Measurements from ENCODE around the gene SUSD5. TPM values are rescaled to one million over a fixed set of nuclear protein-coding genes. Genes with fewer than 3 reads are reported as not detected.

SUSD5 gene
- polyA plus RNA-seq, 1 of the 3 experiments (the other 2 are of a cell fraction) = 1.2 TPM

- Histone ChIP-seq H3K27ac (ENCODE audit: low read depth in 2 of 2, low read length in 1 of 2) (no peak overlapping the region), H3K9me2 (no peaks in the 10 kb centered on the region), H4K20me1 (ENCODE audit: insufficient read depth) (no peaks in the 10 kb centered on the region), H3K36me3 (replicated peaks in 1 of 2; ENCODE audit: control insufficient read depth in 1 of 2, insufficient read depth in 2 of 2, low read length in 1 of 2) (no peaks in the 10 kb centered on the region), H3K4me2 (no peak overlapping the region), H3K4me3 (ENCODE audit: low read depth in 2 of 2, low read length in 1 of 2) (no peak overlapping the region), H3K79me2 (ENCODE audit: insufficient read depth) (no peaks in the 10 kb centered on the region), H3F3A (replicated peaks; ENCODE audit: insufficient read depth) (no peaks in the 10 kb centered on the region), H3K4me1 (ENCODE audit: control insufficient read depth in 1 of 2, insufficient read depth in 2 of 2, low read depth in 1 of 2, low read length in 1 of 2) (no peaks in the 10 kb centered on the region), H3K27me3 (ENCODE audit: insufficient read depth) (no peaks in the 10 kb centered on the region), H3K9ac (no peak overlapping the region), H2AFZ (ENCODE audit: low read depth) (no peak overlapping the region), H3K9me3 (no peaks in the 10 kb centered on the region)
- WGBS (ENCODE audit: low lambda C conversion rate) = 87% methylated on average over 13 of the region's 13 CpGs
- TF ChIP-seq FOSL2 (IDR thresholded peaks at IDR 0.05; ENCODE audit: borderline replicate concordance, low read depth) = peak; percentile 24; the same call in 1 of the 2 replicates
- no peak for TF ChIP-seq IRF3 (IDR thresholded peaks at IDR 0.05; ENCODE audit: low read depth, low read length)
- TF ChIP-seq REST (IDR thresholded peaks at IDR 0.05; ENCODE audit: low read depth, low read length) = no peak
- TF ChIP-seq PBX3 (IDR thresholded peaks at IDR 0.05) = no peak
- TF ChIP-seq YY1 (IDR thresholded peaks at IDR 0.05; ENCODE audit: low read depth) = no peak
- no peak for TF ChIP-seq NFIC (IDR thresholded peaks at IDR 0.05; ENCODE audit: borderline replicate concordance)
- TF ChIP-seq JUND (IDR thresholded peaks at IDR 0.05) = peak; percentile 15; the same call in 1 of the 2 replicates
- no peak for TF ChIP-seq FOXM1 (IDR thresholded peaks at IDR 0.05; ENCODE audit: low read depth)
- TF ChIP-seq TAF1 (IDR thresholded peaks at IDR 0.05; ENCODE audit: borderline replicate concordance, low read depth, low read length) = no peak
- ChIA-PET POLR2A (no interaction called here), CTCF (interaction anchor here (2.2 kb wide), 1 partner anchor 15 kb away, joined by 5 read pairs; no protein-coding TSS in a partner anchor)
- DNase-seq = no peak
Observed at GRCh38 chr3:33186524-33187367, 31.9 kb downstream of the SUSD5 start.

- H3K27me3 ChIP-seq (ENCODE audit: insufficient read depth) = no peaks in the 10 kb centered on the region
- H3K36me3 ChIP-seq (replicated peaks in 1 of 2; ENCODE audit: control insufficient read depth in 1 of 2, insufficient read depth in 2 of 2, low read length in 1 of 2) = no peaks in the 10 kb centered on the region
- H2AFZ ChIP-seq (ENCODE audit: low read depth) = no peak overlapping the region
- H3K9me3 ChIP-seq = 0 out of 2 replicates have a peak, but pooled peaks cover under 1% of the 10 kb centered on the region
- H3K9ac ChIP-seq = no peak overlapping the region
- no peaks in the 10 kb centered on the region for H3K9me2 ChIP-seq
- no peaks in the 10 kb centered on the region for H3F3A ChIP-seq (replicated peaks; ENCODE audit: insufficient read depth)
- H3K27ac ChIP-seq (ENCODE audit: low read depth in 2 of 2, low read length in 1 of 2) = no peak overlapping the region
- H4K20me1 ChIP-seq (ENCODE audit: insufficient read depth) = no peaks in the 10 kb centered on the region
- H3K4me3 ChIP-seq (ENCODE audit: low read depth in 2 of 2, low read length in 1 of 2) = no peak overlapping the region
- no peak overlapping the region for H3K4me2 ChIP-seq
- no peak for DNase-seq
- no peaks in the 10 kb centered on the region for H3K4me1 ChIP-seq (ENCODE audit: control insufficient read depth in 1 of 2, insufficient read depth in 2 of 2, low read depth in 1 of 2, low read length in 1 of 2)
- POLR2A ChIA-PET = no interaction called here
- H3K79me2 ChIP-seq (ENCODE audit: insufficient read depth) = no peaks in the 10 kb centered on the region
- CTCF ChIA-PET = no interaction called here
- WGBS (ENCODE audit: low lambda C conversion rate) = 55% methylated on average over 2 of the region's 2 CpGs
- no peak for TF ChIP-seq FOXM1 (IDR thresholded peaks at IDR 0.05; ENCODE audit: low read depth)
- no peak for TF ChIP-seq GATA2 (CRISPR knock-in tag; IDR thresholded peaks at IDR 0.05)
- no peak for TF ChIP-seq TAF1 (IDR thresholded peaks at IDR 0.05; ENCODE audit: borderline replicate concordance, low read depth, low read length)
- no peak for TF ChIP-seq REST (IDR thresholded peaks at IDR 0.05; ENCODE audit: low read depth, low read length)
- TF ChIP-seq SMC3 (IDR thresholded peaks at IDR 0.05; ENCODE audit: low read depth, low read length) = no peak
- TF ChIP-seq USF2 (IDR thresholded peaks at IDR 0.05; ENCODE audit: borderline replicate concordance, low read depth, low read length) = no peak
- TF ChIP-seq IRF3 (IDR thresholded peaks at IDR 0.05; ENCODE audit: low read depth, low read length) = no peak
Observed at GRCh38 chr3:33184863-33185262, 33.7 kb downstream of the SUSD5 start.

Data from SK-N-SH (cell line).